Lower leg skin (tissue), 3 donors: ENCODE results near the gene PAPPA.

Experiments used
- CTCF ChIP-seq, 3 donors: fragments of 450-650 bp; IDR thresholded peaks; one replicate each; pipeline ENCODE4 v1.5.1; 2016; ENCODE audit warnings: antibody characterized with exemption in 3 of 3, mild to moderate bottlenecking in 3 of 3, moderate library complexity in 2 of 3
- POLR2A ChIP-seq, 2 donors: fragments of 450-650 bp; IDR thresholded peaks; one replicate each; pipeline ENCODE4 v1.6.1; 2016 to 2017; ENCODE audit warnings: antibody characterized with exemption in 2 of 2, mild to moderate bottlenecking in 1 of 2, moderate library complexity in 1 of 2

GRCh38 chr9:116147821-116148220 lies 5.8 kb upstream of the PAPPA start:
- TF ChIP-seq CTCF (IDR thresholded peaks at IDR 0.05), result no peak
- no peak for TF ChIP-seq POLR2A (IDR thresholded peaks at IDR 0.05)
